GM21825 (cell line): Measurements from ENCODE around the gene SHISA3.

Experiments used
- ATAC-seq: cut with Tn5 transposase; IDR thresholded peaks from one replicate; pipeline ENCODE4 v1.9.1; 2021; ENCODE audit warnings: mild to moderate bottlenecking, moderate library complexity; ENCODE audit not compliant: unreplicated experiment

SHISA3 gene

GRCh38 chr4:42442601-42443000 lies 45.3 kb downstream of the SHISA3 start:
- no peak for ATAC-seq

- no peak for ATAC-seq
Observed at GRCh38 chr4:42445038-42445437, 47.8 kb downstream of the SHISA3 start.

- no peak for ATAC-seq
Observed at GRCh38 chr4:42446823-42447222, 49.5 kb downstream of the SHISA3 start.
